ENCODE measurements around the gene RBM17. TPM values are rescaled to one million over a fixed set of nuclear protein-coding genes. Genes with fewer than 3 reads are reported as not detected.

The RBM17 gene
- total RNA-seq, 1 experiment from 2014 or later, result 129 TPM

DNA sequence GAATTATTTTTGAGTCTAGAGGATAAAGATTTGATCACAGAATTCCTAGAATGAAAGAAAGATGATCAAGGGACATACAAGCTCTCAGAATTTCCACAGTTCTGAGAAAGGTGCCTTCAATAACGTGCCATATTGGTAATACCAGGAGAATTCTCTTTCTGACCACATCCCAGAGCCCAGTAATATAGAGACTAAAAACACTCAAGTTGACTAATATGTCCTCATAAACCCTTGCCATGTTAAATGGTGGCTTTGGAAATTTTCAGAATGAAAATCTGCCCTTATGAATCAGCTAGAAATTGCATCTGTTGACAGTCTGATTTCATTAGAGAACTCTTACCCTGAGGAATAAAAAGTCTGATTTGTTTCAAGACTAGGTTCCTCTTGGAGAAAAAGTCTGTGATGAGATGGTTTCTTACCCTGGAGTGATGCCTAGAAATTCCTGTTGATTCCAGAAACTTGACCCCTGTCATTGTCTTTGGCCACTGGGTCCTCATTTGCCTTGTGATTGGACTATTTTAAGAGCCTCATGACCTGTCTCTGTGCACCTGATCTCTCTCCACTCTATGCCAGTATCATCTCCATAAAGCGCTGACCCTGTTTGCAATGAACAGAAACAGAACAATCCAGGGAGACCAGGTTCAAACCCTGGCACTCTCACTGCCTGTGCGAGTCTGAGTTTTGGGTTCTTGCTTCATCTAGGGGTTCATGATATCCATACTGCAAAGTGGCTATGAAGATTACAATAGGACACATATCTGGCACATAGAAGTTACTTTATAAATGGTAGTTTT is 30.0 kb upstream of the RBM17 start:
- RAD21 ChIA-PET (ENCODE audit: low non-redundant PET in 1 of 2, low total read pairs in 2 of 2, uncharacterized antibody in 2 of 2, unreplicated experiment in 2 of 2), result no interaction called here
- no TSS peak for BruUV-seq (replicated peaks)
- no peak overlapping the region for H2AFZ ChIP-seq (ENCODE audit: low read depth, low read length, poor library complexity, severe bottlenecking)
- no peak for DNase-seq (ENCODE audit: low read depth, low spot score)
- no peak for TF ChIP-seq SRF (IDR thresholded peaks at IDR 0.05; ENCODE audit: low read depth)
- TF ChIP-seq, protein P1, sequence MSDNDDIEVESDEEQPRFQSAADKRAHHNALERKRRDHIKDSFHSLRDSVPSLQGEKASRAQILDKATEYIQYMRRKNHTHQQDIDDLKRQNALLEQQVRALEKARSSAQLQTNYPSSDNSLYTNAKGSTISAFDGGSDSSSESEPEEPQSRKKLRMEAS (IDR thresholded peaks at IDR 0.05), result no peak
- no peak for TF ChIP-seq EZH2 (IDR thresholded peaks at IDR 0.05)
- no peak for TF ChIP-seq JUND (IDR thresholded peaks at IDR 0.05)
- no peak for TF ChIP-seq CBX3 (IDR thresholded peaks at IDR 0.05; ENCODE audit: low read depth)
- TF ChIP-seq ZFX (IDR thresholded peaks at IDR 0.05), result no peak
- no peak for TF ChIP-seq ELF1 (IDR thresholded peaks at IDR 0.05; ENCODE audit: borderline replicate concordance, low read depth)
- TF ChIP-seq POLR2A (IDR thresholded peaks at IDR 0.05; ENCODE audit: borderline replicate concordance, extremely low read depth, insufficient read depth, insufficient read length), result no peak
- TF ChIP-seq EZH2phosphoT487 (IDR thresholded peaks at IDR 0.05; ENCODE audit: borderline replicate concordance), result no peak
- H3K4me2 ChIP-seq (ENCODE audit: low read length), result no peak overlapping the region
- H3K9me3 ChIP-seq (ENCODE audit: control insufficient read depth in 1 of 2, insufficient read depth in 1 of 2, low read depth in 1 of 2, low read length in 2 of 2), result no peaks in the 10 kb centered on the region
- no peak overlapping the region for H3K4me3 ChIP-seq (replicated peaks in 1 of 2; ENCODE audit: low read depth in 1 of 2, low read length in 2 of 2)
- H3K36me3 ChIP-seq (ENCODE audit: control insufficient read depth in 1 of 2, insufficient read depth in 2 of 2, low read length in 2 of 2), result no peaks in the 10 kb centered on the region
- CTCF ChIA-PET, result interaction anchor here (0.5 kb wide), 1 partner anchor 17 kb away, joined by 4 read pairs; no protein-coding TSS in a partner anchor
- intact Hi-C loops (cut with micrococcal nuclease), result no loop called here
- H3K27me3 ChIP-seq (ENCODE audit: insufficient read depth, low read length), result peaks cover 19% of the 10 kb centered on the region; the same call in 1 of the 2 replicates
- POLR2A ChIA-PET, result no interaction called here
- H4K20me1 ChIP-seq (ENCODE audit: insufficient read depth), result no peaks in the 10 kb centered on the region
- H3K4me1 ChIP-seq (ENCODE audit: control insufficient read depth in 1 of 2, insufficient read depth in 2 of 2, low read length in 2 of 2), result peaks cover 2% of the 10 kb centered on the region in 2 experiments; a peak in 2 of 4 replicates
- no peaks in the 10 kb centered on the region for H3K9me2 ChIP-seq (ENCODE audit: insufficient read depth)
- no peak overlapping the region for H3K27ac ChIP-seq (ENCODE audit: low read depth, low read length)
- no peaks in the 10 kb centered on the region for H3K79me2 ChIP-seq (ENCODE audit: insufficient read depth, low read length)
- H3K9ac ChIP-seq (ENCODE audit: low read length), result no peak overlapping the region
- ATAC-seq, result no peak

DNA sequence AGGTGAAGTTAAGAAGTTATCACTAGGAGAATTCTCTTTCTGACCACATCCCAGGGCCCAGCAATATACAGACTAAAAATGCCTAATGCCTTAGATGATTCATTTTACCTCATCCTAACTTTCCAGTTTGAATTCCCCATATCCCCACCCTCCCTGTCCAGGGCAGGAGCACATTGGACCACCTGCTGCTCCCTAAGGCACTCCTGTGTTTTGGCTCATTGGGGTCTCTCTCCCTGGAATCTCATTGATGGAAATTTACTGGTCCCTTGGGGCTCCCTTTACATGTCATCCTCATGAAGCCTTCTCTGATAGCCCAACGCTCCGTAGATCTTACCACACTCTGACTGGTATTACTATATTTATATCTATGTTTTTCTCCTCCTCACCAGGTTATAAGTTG is 29.3 kb upstream of the RBM17 start:
- no peak for DNase-seq (ENCODE audit: low read depth, low spot score)
- Histone ChIP-seq H3K36me3 (ENCODE audit: control insufficient read depth in 1 of 2, insufficient read depth in 2 of 2, low read length in 2 of 2) (no peaks in the 10 kb centered on the region), H4K20me1 (ENCODE audit: insufficient read depth) (no peaks in the 10 kb centered on the region), H3K79me2 (ENCODE audit: insufficient read depth, low read length) (no peaks in the 10 kb centered on the region), H3K27ac (ENCODE audit: low read depth, low read length) (no peak overlapping the region), H3K27me3 (ENCODE audit: insufficient read depth, low read length) (peaks cover 19% of the 10 kb centered on the region; the same call in 1 of the 2 replicates), H2AFZ (ENCODE audit: low read depth, low read length, poor library complexity, severe bottlenecking) (no peak overlapping the region), H3K9me3 (ENCODE audit: control insufficient read depth in 1 of 2, insufficient read depth in 1 of 2, low read depth in 1 of 2, low read length in 2 of 2) (no peaks in the 10 kb centered on the region), H3K4me1 (ENCODE audit: control insufficient read depth in 1 of 2, insufficient read depth in 2 of 2, low read length in 2 of 2) (no peaks in the 10 kb centered on the region), H3K4me3 (replicated peaks in 1 of 2; ENCODE audit: low read depth in 1 of 2, low read length in 2 of 2) (no peak overlapping the region), H3K4me2 (ENCODE audit: low read length) (no peak overlapping the region), H3K9ac (ENCODE audit: low read length) (no peak overlapping the region), H3K9me2 (ENCODE audit: insufficient read depth) (no peaks in the 10 kb centered on the region)
- no TSS peak for BruUV-seq (replicated peaks)
- POLR2A ChIA-PET, result no interaction called here
- TF ChIP-seq YY1 (IDR thresholded peaks at IDR 0.05; ENCODE audit: extremely low read depth, insufficient replicate concordance, low read depth, low read length) (no peak), RAD21 (IDR thresholded peaks at IDR 0.05; ENCODE audit: low read depth) (no peak), EGR1 (IDR thresholded peaks at IDR 0.05; ENCODE audit: low read depth) (no peak), CEBPB (IDR thresholded peaks at IDR 0.05; ENCODE audit: low read depth) (no peak), ATF3 (IDR thresholded peaks at IDR 0.05) (no peak), CBX3 (IDR thresholded peaks at IDR 0.05; ENCODE audit: low read depth) (no peak), TCF7L2 (IDR thresholded peaks at IDR 0.05; ENCODE audit: borderline replicate concordance, extremely low read depth, insufficient read depth, insufficient read length) (no peak), ZFX (IDR thresholded peaks at IDR 0.05) (no peak)
- TF ChIP-seq, protein P2, sequence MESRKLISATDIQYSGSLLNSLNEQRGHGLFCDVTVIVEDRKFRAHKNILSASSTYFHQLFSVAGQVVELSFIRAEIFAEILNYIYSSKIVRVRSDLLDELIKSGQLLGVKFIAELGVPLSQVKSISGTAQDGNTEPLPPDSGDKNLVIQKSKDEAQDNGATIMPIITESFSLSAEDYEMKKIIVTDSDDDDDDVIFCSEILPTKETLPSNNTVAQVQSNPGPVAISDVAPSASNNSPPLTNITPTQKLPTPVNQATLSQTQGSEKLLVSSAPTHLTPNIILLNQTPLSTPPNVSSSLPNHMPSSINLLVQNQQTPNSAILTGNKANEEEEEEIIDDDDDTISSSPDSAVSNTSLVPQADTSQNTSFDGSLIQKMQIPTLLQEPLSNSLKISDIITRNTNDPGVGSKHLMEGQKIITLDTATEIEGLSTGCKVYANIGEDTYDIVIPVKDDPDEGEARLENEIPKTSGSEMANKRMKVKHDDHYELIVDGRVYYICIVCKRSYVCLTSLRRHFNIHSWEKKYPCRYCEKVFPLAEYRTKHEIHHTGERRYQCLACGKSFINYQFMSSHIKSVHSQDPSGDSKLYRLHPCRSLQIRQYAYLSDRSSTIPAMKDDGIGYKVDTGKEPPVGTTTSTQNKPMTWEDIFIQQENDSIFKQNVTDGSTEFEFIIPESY (IDR thresholded peaks at IDR 0.05; ENCODE audit: extremely low read depth, insufficient replicate concordance, low read length), result no peak
- TF ChIP-seq, protein P1 (IDR thresholded peaks at IDR 0.05), result no peak
- ATAC-seq, result no peak
- intact Hi-C loops (cut with micrococcal nuclease), result no loop called here
- CTCF ChIA-PET, result no interaction called here
- RAD21 ChIA-PET (ENCODE audit: low non-redundant PET in 1 of 2, low total read pairs in 2 of 2, uncharacterized antibody in 2 of 2, unreplicated experiment in 2 of 2), result no interaction called here

All from HCT116 (cell line).